Measurements from ENCODE around the gene ZNF74.

The ZNF74 gene

GRCh38 chr22:20422271-20423007 lies 28.5 kb downstream of the ZNF74 start:
- FAIRE-seq, result no peak

GRCh38 chr22:20423008-20423905 lies 29.3 kb downstream of the ZNF74 start:
- no peak for FAIRE-seq

- FAIRE-seq, result no peak
Observed at GRCh38 chr22:20423906-20424551, 30.1 kb downstream of the ZNF74 start.

- FAIRE-seq, result no peak
Observed at GRCh38 chr22:20424568-20424931, 30.6 kb downstream of the ZNF74 start.

GRCh38 chr22:20424932-20425565 lies 31.1 kb downstream of the ZNF74 start:
- FAIRE-seq, result no peak

GRCh38 chr22:20425566-20426258 lies 31.8 kb downstream of the ZNF74 start:
- FAIRE-seq, result no peak

- no peak for FAIRE-seq
Observed at GRCh38 chr22:20426259-20426615, 32.3 kb downstream of the ZNF74 start.

- no peak for FAIRE-seq
Observed at GRCh38 chr22:20427104-20427944, 33.4 kb downstream of the ZNF74 start.

GRCh38 chr22:20427945-20428417 lies 34.0 kb downstream of the ZNF74 start:
- FAIRE-seq, result no peak

GRCh38 chr22:20428496-20429253 lies 34.7 kb downstream of the ZNF74 start:
- no peak for FAIRE-seq

GRCh38 chr22:20429254-20430100 lies 35.5 kb downstream of the ZNF74 start:
- no peak for FAIRE-seq

- no peak for FAIRE-seq
Observed at GRCh38 chr22:20430101-20430719, 36.3 kb downstream of the ZNF74 start.

GRCh38 chr22:20430720-20431510 lies 37.0 kb downstream of the ZNF74 start:
- no peak for FAIRE-seq

- no peak for FAIRE-seq
Observed at GRCh38 chr22:20431511-20432192, 37.7 kb downstream of the ZNF74 start.

GRCh38 chr22:20432244-20432686 lies 38.3 kb downstream of the ZNF74 start:
- no peak for FAIRE-seq

- FAIRE-seq, result no peak
Observed at GRCh38 chr22:20433191-20433590, 39.2 kb downstream of the ZNF74 start.

- FAIRE-seq, result no peak
Observed at GRCh38 chr22:20433686-20434241, 39.8 kb downstream of the ZNF74 start.
